Activated naive CD4-positive, alpha-beta T cell treated with anti-CD3 and anti-CD28 coated beads for 36 hours (primary cell): ENCODE data around the gene GPC4. TPM values are rescaled to one million over a fixed set of nuclear protein-coding genes. Genes with fewer than 3 reads are reported as not detected.

Experiments
- CTCF ChIA-PET: fragments of 350-600 bp; sonication (Branson Sonifier 250); formaldehyde crosslinking; loops from one replicate; lab custom pipeline; 2021; ENCODE audit warnings: antibody characterized with exemption; lab: Charles Lee
- DNase-seq: peaks from one replicate; pipeline ENCODE4 v3.0.0-alpha.2; 2020
- H3K27ac Mint-ChIP-seq: one replicate; pipeline ENCODE4 v1.8.0; 2021; ENCODE audit warnings: mild to moderate bottlenecking, mixed read lengths
- H3K27me3 Mint-ChIP-seq: one replicate; pipeline ENCODE4 v1.8.0; 2021; ENCODE audit warnings: low read depth, mixed read lengths
- H3K36me3 Mint-ChIP-seq: one replicate; pipeline ENCODE4 v1.8.0; 2021; ENCODE audit warnings: low read depth, mixed read lengths
- H3K4me1 Mint-ChIP-seq: one replicate; pipeline ENCODE4 v1.8.0; 2021; ENCODE audit warnings: low read depth, mixed read lengths
- H3K4me3 Mint-ChIP-seq: one replicate; pipeline ENCODE4 v1.8.0; 2021; ENCODE audit warnings: mild to moderate bottlenecking, moderate library complexity, mixed read lengths
- H3K9me3 Mint-ChIP-seq: one replicate; pipeline ENCODE4 v1.8.0; 2021; ENCODE audit warnings: mixed read lengths
- intact Hi-C: fragments of 100-400 bp; cut with micrococcal nuclease; formaldehyde crosslinking; loops from one replicate; pipeline ENCODE4 v1.15.1; 2023
- total RNA-seq, 2 experiments: library from RNA; stranded (reverse); gene quantifications; one replicate each; pipeline ENCODE4 v1.2.3, GENCODE V29; 2021

The GPC4 gene
- total RNA-seq, 2 experiments from 2014 or later, result 0.05 TPM

- CTCF ChIA-PET, result interaction anchor here (1.0 kb wide), 1 partner anchor 8 kb away, joined by 4 read pairs; no protein-coding TSS in a partner anchor
- no peaks in the 10 kb centered on the region for H3K27me3 Mint-ChIP-seq
- intact Hi-C loops, result no loop called here
Measured at GRCh38 chrX:133434197-133434820, 19.0 kb upstream of the GPC4 start.

GRCh38 chrX:133419911-133420310 lies 4.6 kb upstream of the GPC4 start:
- CTCF ChIA-PET, result no interaction called here
- H3K4me1 Mint-ChIP-seq, result no peaks in the 10 kb centered on the region
- no peak for DNase-seq
- no peaks in the 10 kb centered on the region for H3K9me3 Mint-ChIP-seq
- intact Hi-C loops, result no loop called here
- H3K36me3 Mint-ChIP-seq, result no peaks in the 10 kb centered on the region
- no peak overlapping the region for H3K4me3 Mint-ChIP-seq
- H3K27ac Mint-ChIP-seq, result no peak overlapping the region
- peaks cover 35% of the 10 kb centered on the region for H3K27me3 Mint-ChIP-seq

More at GRCh38 chrX:133434197-133434820, 19.0 kb upstream of the GPC4 start:
- Mint-ChIP-seq H3K4me3 (no peak overlapping the region), H3K4me1 (no peaks in the 10 kb centered on the region), H3K27ac (no peak overlapping the region), H3K36me3 (no peaks in the 10 kb centered on the region), H3K9me3 (no peaks in the 10 kb centered on the region)
- no peak for DNase-seq

GRCh38 chrX:133418588-133418987 lies 3.3 kb upstream of the GPC4 start:
- no peaks in the 10 kb centered on the region for H3K9me3 Mint-ChIP-seq
- no peak for DNase-seq
- intact Hi-C loops, result no loop called here
- no peak overlapping the region for H3K27ac Mint-ChIP-seq
- H3K4me1 Mint-ChIP-seq, result peaks cover 3% of the 10 kb centered on the region
- H3K27me3 Mint-ChIP-seq, result peaks cover 40% of the 10 kb centered on the region
- CTCF ChIA-PET, result no interaction called here
- no peak overlapping the region for H3K4me3 Mint-ChIP-seq
- no peaks in the 10 kb centered on the region for H3K36me3 Mint-ChIP-seq

- Mint-ChIP-seq H3K27me3 (peaks cover 49% of the 10 kb centered on the region), H3K4me1 (peaks cover 3% of the 10 kb centered on the region), H3K4me3 (no peak overlapping the region), H3K27ac (no peak overlapping the region), H3K36me3 (no peaks in the 10 kb centered on the region), H3K9me3 (no peaks in the 10 kb centered on the region)
- intact Hi-C loops, result no loop called here
- CTCF ChIA-PET, result no interaction called here
- DNase-seq, result no peak
Measured at GRCh38 chrX:133417364-133417763, 2.1 kb upstream of the GPC4 start.

- Mint-ChIP-seq H3K4me1 (peaks cover 3% of the 10 kb centered on the region), H3K4me3 (peak overlapping the region; percentile 65), H3K27me3 (peaks cover 47% of the 10 kb centered on the region), H3K36me3 (no peaks in the 10 kb centered on the region), H3K9me3 (no peaks in the 10 kb centered on the region), H3K27ac (no peak overlapping the region)
- CTCF ChIA-PET, result no interaction called here
- no peak for DNase-seq
- intact Hi-C loops, result loop anchor here (1.0 kb wide), 1 partner anchor 12 kb away; no protein-coding TSS in a partner anchor
Measured at GRCh38 chrX:133414406-133415275, 648 bp downstream of the GPC4 start.

- Mint-ChIP-seq H3K4me3 (no peak overlapping the region), H3K36me3 (no peaks in the 10 kb centered on the region), H3K4me1 (peaks cover 3% of the 10 kb centered on the region), H3K27me3 (peaks cover 42% of the 10 kb centered on the region), H3K27ac (no peak overlapping the region), H3K9me3 (no peaks in the 10 kb centered on the region)
- CTCF ChIA-PET, result no interaction called here
- DNase-seq, result no peak
- intact Hi-C loops, result no loop called here
Measured at GRCh38 chrX:133413218-133413925, 1.9 kb downstream of the GPC4 start.

- CTCF ChIA-PET, result no interaction called here
- Mint-ChIP-seq H3K4me1 (peaks cover 3% of the 10 kb centered on the region), H3K36me3 (no peaks in the 10 kb centered on the region), H3K27me3 (peaks cover 35% of the 10 kb centered on the region), H3K9me3 (no peaks in the 10 kb centered on the region), H3K4me3 (no peak overlapping the region), H3K27ac (no peak overlapping the region)
- intact Hi-C loops, result no loop called here
- no peak for DNase-seq
Measured at GRCh38 chrX:133412665-133413064, 2.6 kb downstream of the GPC4 start.

- DNase-seq, result no peak
- H3K4me3 Mint-ChIP-seq, result no peak overlapping the region
- H3K4me1 Mint-ChIP-seq, result peaks cover 3% of the 10 kb centered on the region
- intact Hi-C loops, result no loop called here
- CTCF ChIA-PET, result no interaction called here
- H3K36me3 Mint-ChIP-seq, result no peaks in the 10 kb centered on the region
- H3K9me3 Mint-ChIP-seq, result no peaks in the 10 kb centered on the region
- no peak overlapping the region for H3K27ac Mint-ChIP-seq
- H3K27me3 Mint-ChIP-seq, result peaks cover 32% of the 10 kb centered on the region
Measured at GRCh38 chrX:133412246-133412645, 3.0 kb downstream of the GPC4 start.

GRCh38 chrX:133410550-133410949 lies 4.7 kb downstream of the GPC4 start:
- CTCF ChIA-PET, result no interaction called here
- intact Hi-C loops, result no loop called here
- no peak overlapping the region for H3K27ac Mint-ChIP-seq
- H3K9me3 Mint-ChIP-seq, result no peaks in the 10 kb centered on the region
- H3K4me1 Mint-ChIP-seq, result peaks cover 3% of the 10 kb centered on the region
- no peak for DNase-seq
- no peak overlapping the region for H3K4me3 Mint-ChIP-seq
- peaks cover 19% of the 10 kb centered on the region for H3K27me3 Mint-ChIP-seq
- H3K36me3 Mint-ChIP-seq, result no peaks in the 10 kb centered on the region

GRCh38 chrX:133405498-133406185 lies 9.6 kb downstream of the GPC4 start:
- H3K4me1 Mint-ChIP-seq, result peaks cover 5% of the 10 kb centered on the region
- intact Hi-C loops, result no loop called here
- H3K27ac Mint-ChIP-seq, result no peak overlapping the region
- H3K36me3 Mint-ChIP-seq, result no peaks in the 10 kb centered on the region
- no peak for DNase-seq
- no peaks in the 10 kb centered on the region for H3K9me3 Mint-ChIP-seq
- H3K4me3 Mint-ChIP-seq, result no peak overlapping the region
- CTCF ChIA-PET, result interaction anchor here (0.6 kb wide), 1 partner anchor 277 kb away, joined by 3 read pairs; no protein-coding TSS in a partner anchor
- H3K27me3 Mint-ChIP-seq, result peaks cover 6% of the 10 kb centered on the region

- peaks cover 5% of the 10 kb centered on the region for H3K4me1 Mint-ChIP-seq
- no peaks in the 10 kb centered on the region for H3K36me3 Mint-ChIP-seq
- no peak overlapping the region for H3K4me3 Mint-ChIP-seq
- no peak for DNase-seq
- no peaks in the 10 kb centered on the region for H3K9me3 Mint-ChIP-seq
- no peak overlapping the region for H3K27ac Mint-ChIP-seq
- peaks cover 3% of the 10 kb centered on the region for H3K27me3 Mint-ChIP-seq
- CTCF ChIA-PET, result no interaction called here
- intact Hi-C loops, result no loop called here
Measured at GRCh38 chrX:133403984-133404383, 11.3 kb downstream of the GPC4 start.
